K562 (cell line): ENCODE data around the gene PROKR1. TPM values are rescaled to one million over a fixed set of nuclear protein-coding genes. Genes with fewer than 3 reads are reported as not detected.
A peak's percentile ranks its signal among the peaks of the same experiment; 100 is the strongest.

Experiments used
- BRF1 ChIP-seq: IDR thresholded peaks from 3 replicates; pipeline ENCODE4 v1.6.1; 2011; ENCODE audit warnings: borderline replicate concordance, mild to moderate bottlenecking; ENCODE audit not compliant: insufficient read length; ENCODE audit errors: extremely low read depth
- CEBPG ChIP-seq, 3 experiments: fragments of 200-800 bp in 1 of 3; sonication (Bioruptor generic) in 1 of 3; sonication (generic) in 1 of 3; formaldehyde crosslinking in 1 of 3; IDR thresholded peaks in 2 of 3; conservative IDR thresholded peaks in 1 of 3; 2 replicates each; pipeline versions ENCODE4 v1.6.1 to v1.8.0; 2016 to 2022; ENCODE audit warnings: missing compliant biosample characterization in 2 of 3, missing genetic modification characterization in 2 of 3, mild to moderate bottlenecking in 1 of 3, missing genetic modification reagents in 1 of 3
- CTBP1 ChIP-seq: fragments of 450-650 bp; IDR thresholded peaks from 2 replicates; pipeline ENCODE4 v1.6.1; 2016; ENCODE audit warnings: borderline replicate concordance
- MGA ChIP-seq: fragments of 450-650 bp; IDR thresholded peaks from 2 replicates; pipeline ENCODE4 v1.6.1; 2016; ENCODE audit warnings: mild to moderate bottlenecking, moderate library complexity
- MNT ChIP-seq, 2 experiments: fragments of 450-650 bp; conservative IDR thresholded peaks; 2 replicates each; pipeline ENCODE4 v1.6.1; 2017; ENCODE audit warnings: mild to moderate bottlenecking in 2 of 2, moderate library complexity in 2 of 2
- NRF1 ChIP-seq, 2 experiments: fragments of 450-650 bp; IDR thresholded peaks in 1 of 2; conservative IDR thresholded peaks in 1 of 2; 2 replicates each; pipeline ENCODE4 v1.6.1; 2014; ENCODE audit warnings: mild to moderate bottlenecking in 2 of 2
- PATZ1 ChIP-seq: fragments of 250-450 bp; sonication (Bioruptor Pico); IDR thresholded peaks from 2 replicates; pipeline ENCODE4 v1.5.0; 2020; ENCODE audit warnings: mild to moderate bottlenecking, borderline replicate concordance
- POLR2AphosphoS5 ChIP-seq: IDR thresholded peaks from 2 replicates; pipeline ENCODE4 v1.6.1; 2011; ENCODE audit warnings: mild to moderate bottlenecking, low read depth, low read length, moderate library complexity; ENCODE audit not compliant: control insufficient read depth, insufficient read depth
- TCFL5 ChIP-seq: fragments of 250-450 bp; sonication (Bioruptor Pico); conservative IDR thresholded peaks from 2 replicates; pipeline ENCODE4 v1.6.1; 2021; ENCODE audit warnings: mild to moderate bottlenecking, moderate library complexity, matching md5 sums
- polyA plus RNA-seq, 8 experiments: library from polyadenylated mRNA; depleted of rRNA in 4 of 8; stranded (reverse) in 5 of 8; unstranded in 3 of 8; fragments of >200 nt; fragmentation: Nextera tagmentation in 2 of 8; fragmentation: Illumina TruSeq in 1 of 8; extraction: Ambion mirVana in 2 of 8; extraction: Trizol in 1 of 8; gene quantifications; 2 replicates each; pipeline versions ENCODE4 v1.2.1 to v1.2.3, GENCODE V29; 2011 to 2014; ENCODE audit warnings: inconsistent platforms in 1 of 8, missing spikeins in 1 of 8
- total RNA-seq, 7 experiments: library from RNA; depleted of rRNA in 6 of 7; stranded (reverse); fragments of >200 nt in 6 of 7; fragmentation: Illumina TruSeq in 2 of 7; extraction: Trizol in 2 of 7; gene quantifications; 2 replicates each; pipeline versions ENCODE4 v1.2.1 to v1.2.3, GENCODE V29; 2011 to 2021; ENCODE audit warnings: low replicate concordance in 1 of 7

PROKR1 gene
- total and polyA plus RNA-seq, 9 of the 15 experiments (the other 6 are each of a cell fraction or from before 2014, with no cell fraction given), result 0.01 to 0.18 (median 0.09) TPM; not detected in 1

- TF ChIP-seq MGA, result no peak
- no peak for TF ChIP-seq CEBPG (CRISPR knock-in tag; IDR thresholded peaks at IDR 0.05)
- TF ChIP-seq CEBPG (tag; conservative IDR thresholded peaks at IDR 0.05 in 1 of 2, IDR thresholded peaks at IDR 0.05 in 1 of 2), result 0 out of 4 replicates have a peak, but pooled peaks of 1 of the 2 experiments have one; percentile 13
- TF ChIP-seq CTBP1, result 0 out of 2 replicates have a peak, but pooled peaks have one; percentile 27
- no peak for TF ChIP-seq PATZ1 (CRISPR knock-in tag)
- TF ChIP-seq BRF1, result no peak
- TF ChIP-seq TCFL5 (CRISPR knock-in tag), result no peak
- TF ChIP-seq NRF1 (conservative IDR thresholded peaks at IDR 0.05 in 1 of 2, IDR thresholded peaks at IDR 0.05 in 1 of 2), result 0 out of 4 replicates have a peak, but pooled peaks of 1 of the 2 experiments have one; percentile 25
- no peak for TF ChIP-seq MNT (conservative IDR thresholded peaks at IDR 0.05)
- no peak for TF ChIP-seq POLR2AphosphoS5
These were observed 17.3 kb downstream of the PROKR1 start (continued) for GRCh38 chr2:68660658-68661057.
